GM12864 (cell line): ENCODE measurements around the gene ELF3.
A peak's percentile ranks its signal among the peaks of the same experiment; 100 is the strongest.

Experiments
- DNase-seq: peaks from one replicate; pipeline ENCODE4 v3.0.0-alpha.2; 2011; ENCODE audit warnings: low read depth
- H3K4me3 ChIP-seq: 2 replicates; pipeline ENCODE4 v1.5.1; 2011; ENCODE audit warnings: mild to moderate bottlenecking, low read depth, low read length, control low read depth
- CTCF ChIP-seq: IDR thresholded peaks from 2 replicates; pipeline ENCODE4 v1.5.1; 2011; ENCODE audit warnings: low read depth, mild to moderate bottlenecking, moderate library complexity, low read length, control low read depth, inconsistent platforms; ENCODE audit errors: missing control alignments

ELF3 gene

GRCh38 chr1:202034683-202035462 is 24.5 kb downstream of the ELF3 start:
- H3K4me3 ChIP-seq, result no peak overlapping the region
- TF ChIP-seq CTCF, result no peak
- no peak for DNase-seq

GRCh38 chr1:202036595-202037387 is 26.4 kb downstream of the ELF3 start:
- TF ChIP-seq CTCF, result no peak
- DNase-seq, result no peak
- no peak overlapping the region for H3K4me3 ChIP-seq

DNA sequence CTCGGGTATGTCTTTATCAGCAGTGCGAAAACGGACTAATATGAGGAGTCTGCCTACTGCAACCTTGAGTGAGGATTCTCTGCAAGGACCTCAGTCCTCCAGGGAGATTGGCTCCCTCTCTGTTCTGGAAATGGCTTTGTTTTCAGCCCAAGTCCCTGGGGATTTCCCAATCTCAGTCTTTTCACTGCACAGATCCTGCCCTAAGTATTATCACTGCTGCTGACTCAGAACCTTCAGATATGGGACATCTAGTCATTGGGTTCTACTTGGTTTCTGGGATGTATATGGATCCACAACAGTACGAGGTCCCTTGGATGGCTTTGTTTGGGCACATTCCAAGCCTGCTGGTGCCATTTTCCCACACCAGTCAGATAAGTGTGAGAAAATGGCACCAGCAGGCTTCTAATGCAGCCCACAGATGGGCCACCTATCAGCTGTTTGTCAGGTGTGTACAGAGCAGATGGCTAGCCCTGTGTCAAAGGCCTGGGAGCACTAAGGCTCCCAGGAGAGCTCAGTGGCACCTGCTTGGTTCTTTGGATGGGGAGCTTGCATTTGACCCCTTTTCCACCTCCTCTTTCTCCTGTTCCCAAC is 27.4 kb downstream of the ELF3 start:
- no peak for TF ChIP-seq CTCF
- no peak overlapping the region for H3K4me3 ChIP-seq
- no peak for DNase-seq

- no peak for TF ChIP-seq CTCF
- DNase-seq, result peak; percentile 12
- no peak overlapping the region for H3K4me3 ChIP-seq
Observed at GRCh38 chr1:202038688-202039346, 28.4 kb downstream of the ELF3 start.

- no peak for DNase-seq
- H3K4me3 ChIP-seq, result no peak overlapping the region
- TF ChIP-seq CTCF, result no peak
Observed at GRCh38 chr1:202045705-202046104, 35.3 kb downstream of the ELF3 start.

- TF ChIP-seq CTCF, result no peak
- H3K4me3 ChIP-seq, result no peak overlapping the region
- DNase-seq, result no peak
Observed at GRCh38 chr1:202046227-202046626, 35.8 kb downstream of the ELF3 start.
